Testis (tissue), 2 donors: ENCODE data around the gene EHF.

ENCODE experiments used
- CTCF ChIP-seq, 3 experiments: fragments of 450-650 bp in 2 of 3; fragments of 200-600 bp in 1 of 3; sonication (generic) in 1 of 3; IDR thresholded peaks; one replicate each; pipeline ENCODE4 v1.5.1; 2016 to 2019; ENCODE audit warnings: antibody characterized with exemption in 3 of 3, mild to moderate bottlenecking in 2 of 3, moderate library complexity in 1 of 3
- POLR2A ChIP-seq: fragments of 450-650 bp; IDR thresholded peaks from one replicate; pipeline ENCODE4 v1.6.1; 2017; ENCODE audit warnings: antibody characterized with exemption, mild to moderate bottlenecking, moderate library complexity

DNA sequence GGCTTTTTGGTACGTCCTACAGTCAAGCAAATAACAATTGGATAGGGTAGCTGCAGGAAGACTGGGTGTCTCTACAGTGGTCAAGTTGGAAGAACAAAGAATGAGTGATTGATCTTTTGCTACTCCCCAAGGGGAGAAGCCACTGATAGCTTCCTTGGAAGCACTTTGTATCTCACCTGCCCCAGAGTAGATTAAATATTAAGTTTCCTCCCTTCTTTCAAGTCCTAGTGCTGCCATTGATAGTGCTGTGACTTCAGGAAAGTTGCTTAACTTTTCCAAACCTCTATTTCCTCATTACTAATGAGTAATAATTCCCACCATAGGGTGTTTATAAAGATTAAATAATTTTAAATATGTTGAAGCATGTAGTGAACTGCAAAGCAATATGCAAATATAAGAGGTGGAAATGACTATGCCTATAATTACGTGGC lies 35.6 kb upstream of the EHF start:
- TF ChIP-seq CTCF (IDR thresholded peaks at IDR 0.05): no peak
- TF ChIP-seq POLR2A: no peak
